Coronary artery (tissue), 2 donors: Measurements from ENCODE around the gene FOXO4.
"Not testable (repeated sequence)": the region's sequence is repeated elsewhere in the genome, so short reads cannot be mapped to it uniquely, and the experiment has no call there.

Experiments
- DNase-seq: peaks from one replicate; pipeline ENCODE4 v3.0.0-alpha.2; 2017; ENCODE audit warnings: low spot score
- H3K27ac ChIP-seq, 2 donors: fragments of 200-600 bp; sonication (generic); one replicate each; pipeline ENCODE4 v1.5.1; 2016 to 2019
- H3K4me3 ChIP-seq: fragments of 200-600 bp; sonication (generic); 2 replicates; pipeline ENCODE4 v1.5.1; 2016; ENCODE audit warnings: mild to moderate bottlenecking, moderate library complexity
- TF ChIP-seq, protein P1 (sequence below): fragments of 200-600 bp; sonication (generic); IDR thresholded peaks from one replicate; pipeline ENCODE4 v1.5.1; 2019; ENCODE audit warnings: antibody characterized with exemption

FOXO4 gene

DNA sequence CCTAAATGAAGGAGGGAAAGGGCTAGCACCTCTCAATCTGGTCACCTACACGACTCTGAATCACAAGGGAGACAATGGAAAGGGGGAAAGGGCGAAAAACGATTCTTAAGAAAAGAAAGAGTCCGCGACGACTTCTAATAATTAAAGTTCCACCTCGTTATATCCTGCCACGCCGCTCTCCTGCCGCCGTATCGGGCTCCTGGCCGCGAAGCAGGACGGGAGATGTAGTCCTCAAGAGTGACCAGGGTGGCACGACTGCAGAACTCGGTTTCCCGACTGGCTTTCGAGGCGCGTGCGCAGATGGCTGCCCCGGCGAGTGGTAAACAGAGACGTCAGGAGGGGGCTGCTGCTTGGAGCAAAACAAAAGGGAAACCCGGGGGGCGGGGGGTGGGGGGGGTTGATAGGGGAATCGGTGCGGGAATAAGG, at the start of gene FOXO4:
FOXO4 (plus strand) TSS at position 297 of the 426 bp plus-strand sequence. CDS start 678 bp downstream, outside the sequence.
- H3K27ac ChIP-seq: peak within 1 kb of the TSS; percentile 41 to 83
- peak within 1 kb of the TSS; percentile 80 for H3K4me3 ChIP-seq
- DNase-seq: peak; percentile 91

DNA sequence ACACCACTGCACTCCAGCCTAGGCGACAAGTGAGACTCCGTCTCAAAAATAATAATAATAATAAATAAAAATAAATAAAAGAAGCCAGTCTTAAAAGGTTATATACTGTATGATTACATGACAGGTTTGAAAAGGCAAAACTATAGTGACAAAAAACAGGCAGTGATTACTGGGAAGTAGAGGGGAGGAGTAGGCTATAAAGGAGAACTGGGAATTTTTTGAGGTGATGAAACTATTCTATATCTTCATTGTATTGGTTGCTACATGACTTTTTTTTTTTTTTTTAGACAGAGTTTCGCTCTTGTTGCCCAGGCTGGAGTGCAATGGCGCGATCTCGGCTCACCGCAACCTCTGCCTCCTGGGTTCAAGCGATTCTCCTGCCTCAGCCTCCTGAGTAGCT, 47.8 kb upstream of the FOXO4 start:
- H3K27ac ChIP-seq, DNase-seq, H3K4me3 ChIP-seq: not testable (repeated sequence)

More for the DNA sequence above, at the start of gene FOXO4:
- TF ChIP-seq, protein P1, sequence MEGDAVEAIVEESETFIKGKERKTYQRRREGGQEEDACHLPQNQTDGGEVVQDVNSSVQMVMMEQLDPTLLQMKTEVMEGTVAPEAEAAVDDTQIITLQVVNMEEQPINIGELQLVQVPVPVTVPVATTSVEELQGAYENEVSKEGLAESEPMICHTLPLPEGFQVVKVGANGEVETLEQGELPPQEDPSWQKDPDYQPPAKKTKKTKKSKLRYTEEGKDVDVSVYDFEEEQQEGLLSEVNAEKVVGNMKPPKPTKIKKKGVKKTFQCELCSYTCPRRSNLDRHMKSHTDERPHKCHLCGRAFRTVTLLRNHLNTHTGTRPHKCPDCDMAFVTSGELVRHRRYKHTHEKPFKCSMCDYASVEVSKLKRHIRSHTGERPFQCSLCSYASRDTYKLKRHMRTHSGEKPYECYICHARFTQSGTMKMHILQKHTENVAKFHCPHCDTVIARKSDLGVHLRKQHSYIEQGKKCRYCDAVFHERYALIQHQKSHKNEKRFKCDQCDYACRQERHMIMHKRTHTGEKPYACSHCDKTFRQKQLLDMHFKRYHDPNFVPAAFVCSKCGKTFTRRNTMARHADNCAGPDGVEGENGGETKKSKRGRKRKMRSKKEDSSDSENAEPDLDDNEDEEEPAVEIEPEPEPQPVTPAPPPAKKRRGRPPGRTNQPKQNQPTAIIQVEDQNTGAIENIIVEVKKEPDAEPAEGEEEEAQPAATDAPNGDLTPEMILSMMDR: no peak

DNA sequence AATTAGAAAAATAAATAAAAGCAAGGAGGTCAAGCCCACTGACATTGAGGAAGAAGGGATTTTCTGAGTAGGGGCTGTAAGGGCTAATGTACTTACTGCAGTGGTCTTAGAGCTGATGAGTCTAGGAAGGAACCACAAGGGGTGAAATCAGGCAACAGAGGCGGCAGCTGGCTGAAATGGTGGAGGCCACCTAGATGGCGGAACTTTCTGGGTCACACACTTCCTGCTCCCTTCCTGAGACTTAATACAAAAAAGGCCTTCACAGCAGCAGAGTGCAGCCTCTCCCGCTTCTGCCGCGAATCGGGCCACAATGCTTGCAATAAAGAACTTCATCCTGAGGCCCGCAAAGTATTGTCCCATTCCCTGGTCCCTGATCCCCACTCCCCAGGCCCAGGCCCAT, 42.9 kb upstream of the FOXO4 start:
- H3K4me3 ChIP-seq: no peak overlapping the region
- H3K27ac ChIP-seq: no peak overlapping the region
- TF ChIP-seq, protein P1: no peak
- no peak for DNase-seq

GRCh38 chrX:71053217-71053621, 42.4 kb upstream of the FOXO4 start:
- DNase-seq: no peak
- H3K27ac ChIP-seq: no peak overlapping the region
- TF ChIP-seq, protein P1: no peak
- no peak overlapping the region for H3K4me3 ChIP-seq

DNA sequence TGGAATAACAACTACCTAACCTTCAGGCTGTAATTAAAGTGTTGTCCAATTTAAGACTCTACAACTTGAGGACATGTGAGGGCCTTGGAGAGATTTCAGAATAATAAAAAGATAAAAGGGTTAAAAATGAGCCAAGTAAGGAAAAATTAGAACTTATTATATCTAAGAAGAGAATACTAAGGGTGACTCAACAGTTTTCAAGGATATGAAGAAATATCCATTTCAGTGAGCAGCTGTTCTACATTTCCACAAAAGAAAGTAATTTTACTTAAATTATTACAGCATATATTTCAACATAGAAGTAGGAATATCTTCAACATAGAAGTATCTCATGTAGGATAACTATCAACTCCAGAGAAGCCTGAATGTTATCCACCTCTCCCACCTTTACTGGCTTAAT, 38.8 kb upstream of the FOXO4 start:
- no peak overlapping the region for H3K27ac ChIP-seq
- no peak for DNase-seq
- TF ChIP-seq, protein P1: no peak
- no peak overlapping the region for H3K4me3 ChIP-seq

DNA sequence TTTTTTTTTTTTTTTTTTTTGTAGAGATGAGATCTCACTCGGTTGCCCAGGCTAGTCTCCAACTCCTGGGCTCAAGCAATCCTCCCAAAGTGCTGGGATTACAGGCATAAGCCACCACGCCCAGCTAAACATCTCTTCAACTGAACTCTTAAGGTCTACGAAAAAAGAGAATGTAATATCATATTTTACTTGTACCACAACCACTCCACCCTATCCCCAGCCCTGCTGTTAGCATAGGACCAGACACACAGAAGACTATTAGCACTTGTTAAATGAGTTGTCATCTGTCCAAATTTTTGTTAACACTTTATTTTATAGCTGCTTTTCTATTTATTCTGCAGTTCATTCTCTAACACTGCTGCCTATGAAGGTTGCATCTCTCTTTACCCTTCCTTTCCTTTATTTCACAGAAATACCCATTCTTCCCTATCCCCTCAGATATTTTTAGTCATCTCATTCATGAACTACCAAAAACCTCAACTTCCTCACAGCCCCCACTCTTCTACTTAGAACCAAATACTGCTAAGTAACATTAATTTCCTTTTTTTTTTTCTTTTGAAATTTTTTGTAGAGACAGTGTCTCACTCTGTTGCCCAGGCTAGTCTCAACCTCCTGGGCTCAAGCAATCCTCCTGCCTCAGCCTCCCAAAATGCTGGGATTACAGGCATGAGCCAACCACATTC, 37.7 kb upstream of the FOXO4 start:
- DNase-seq: no peak
- Histone ChIP-seq H3K27ac (no peak overlapping the region), H3K4me3 (no peak overlapping the region)
- TF ChIP-seq, protein P1: no peak

GRCh38 chrX:71060127-71060526, 35.5 kb upstream of the FOXO4 start:
- TF ChIP-seq, protein P1: no peak

More at GRCh38 chrX:71060127-71060526, 35.5 kb upstream of the FOXO4 start:
- no peak overlapping the region for H3K4me3 ChIP-seq
- no peak overlapping the region for H3K27ac ChIP-seq
- DNase-seq: no peak
